SK-N-SH (cell line): ENCODE measurements around the gene FAM228B. TPM values are rescaled to one million over a fixed set of nuclear protein-coding genes. Genes with fewer than 3 reads are reported as not detected.

ENCODE experiments used
- CTCF ChIA-PET: fragments of 300-600, 350-600 bp; formaldehyde crosslinking; extraction: SDS; loops from one replicate; lab custom pipeline; 2021; lab: Yijun Ruan, JAX
- POLR2A ChIA-PET: fragments of 350-600 bp; sonication (Branson Sonifier 250); formaldehyde crosslinking; extraction: SDS; loops from one replicate; lab custom pipeline; 2020; ENCODE audit warnings: antibody characterized with exemption, inconsistent platforms; lab: Yijun Ruan, JAX
- DNase-seq: peaks from one replicate; pipeline ENCODE4 v3.0.0; 2012
- H2AFZ ChIP-seq: fragments of 200-600 bp; sonication (generic); 2 replicates; pipeline ENCODE4 v1.8.1; 2016; ENCODE audit warnings: antibody characterized with exemption, mild to moderate bottlenecking, low read depth
- H3F3A ChIP-seq: fragments of 200-600 bp; sonication (generic); replicated peaks from 2 replicates; pipeline ENCODE3; 2016; ENCODE audit warnings: antibody characterized with exemption, mild to moderate bottlenecking; ENCODE audit not compliant: insufficient read depth
- H3K27ac ChIP-seq, 2 experiments: fragments of 200-500 bp in 1 of 2; fragments of 200-600 bp in 1 of 2; sonication (Bioruptor generic) in 1 of 2; sonication (generic), shearing (Covaris generic) in 1 of 2; 2 replicates each; pipeline versions ENCODE4 v1.5.1 to v1.6.1; 2014 to 2016; ENCODE audit warnings: low read depth in 2 of 2, inconsistent platforms in 1 of 2, low read length in 1 of 2, mild to moderate bottlenecking in 1 of 2, mixed read lengths in 1 of 2
- H3K27me3 ChIP-seq: fragments of 200-600 bp; sonication (generic), shearing (Covaris generic); 2 replicates; pipeline ENCODE4 v1.6.1; 2016; ENCODE audit warnings: mixed run types; ENCODE audit not compliant: insufficient read depth
- H3K36me3 ChIP-seq, 2 experiments: fragments of 200-500 bp in 1 of 2; fragments of 200-600 bp in 1 of 2; sonication (Bioruptor generic) in 1 of 2; sonication (generic) in 1 of 2; replicated peaks in 1 of 2; 2 replicates each; pipeline versions ENCODE3 to v1.5.1; 2014 to 2016; ENCODE audit warnings: low read length in 1 of 2, mild to moderate bottlenecking in 1 of 2; ENCODE audit not compliant: insufficient read depth in 2 of 2, control insufficient read depth in 1 of 2
- H3K4me1 ChIP-seq, 2 experiments: fragments of 200-500 bp in 1 of 2; fragments of 200-600 bp in 1 of 2; sonication (Bioruptor generic) in 1 of 2; sonication (generic), shearing (Covaris generic) in 1 of 2; 2 replicates each; pipeline versions ENCODE4 v1.5.1 to v1.6.1; 2014 to 2016; ENCODE audit warnings: low read depth in 1 of 2, low read length in 1 of 2, mixed run types in 1 of 2; ENCODE audit not compliant: insufficient read depth in 2 of 2, control insufficient read depth in 1 of 2
- H3K4me2 ChIP-seq: fragments of 200-600 bp; sonication (generic), shearing (Covaris generic); 2 replicates; pipeline ENCODE4 v1.6.1; 2017; ENCODE audit warnings: mixed run types
- H3K4me3 ChIP-seq, 2 experiments: fragments of 200-500 bp in 1 of 2; fragments of 200-600 bp in 1 of 2; sonication (Bioruptor generic) in 1 of 2; sonication (generic), shearing (Covaris generic) in 1 of 2; 2 replicates each; pipeline versions ENCODE4 v1.5.1 to v1.8.1; 2014 to 2016; ENCODE audit warnings: low read depth in 2 of 2, inconsistent platforms in 1 of 2, low read length in 1 of 2, mild to moderate bottlenecking in 1 of 2, mixed read lengths in 1 of 2, moderate library complexity in 1 of 2
- H3K79me2 ChIP-seq: fragments of 200-600 bp; sonication (generic); 2 replicates; pipeline ENCODE4 v1.8.1; 2017; ENCODE audit warnings: mild to moderate bottlenecking; ENCODE audit not compliant: insufficient read depth
- H3K9ac ChIP-seq: fragments of 200-600 bp; sonication (generic); 2 replicates; pipeline ENCODE4 v1.6.1; 2017; ENCODE audit warnings: mixed run types
- H3K9me2 ChIP-seq: fragments of 200-600 bp; sonication (generic); 2 replicates; pipeline ENCODE4 v1.6.1; 2017; ENCODE audit warnings: mixed run types
- H3K9me3 ChIP-seq: fragments of 200-600 bp; sonication (generic); 2 replicates; pipeline ENCODE4 v1.6.1; 2017; ENCODE audit warnings: mixed run types, mild to moderate bottlenecking, moderate library complexity
- H4K20me1 ChIP-seq: fragments of 200-600 bp; sonication (generic); 2 replicates; pipeline ENCODE4 v1.6.1; 2017; ENCODE audit warnings: mild to moderate bottlenecking, mixed run types; ENCODE audit not compliant: insufficient read depth
- CHD2 ChIP-seq: fragments of 150-350 bp; IDR thresholded peaks from 2 replicates; pipeline ENCODE4 v1.6.1; 2018; ENCODE audit warnings: low read length; ENCODE audit not compliant: partially characterized antibody
- FOSL2 ChIP-seq: IDR thresholded peaks from 2 replicates; pipeline ENCODE4 v1.4.0; 2012; ENCODE audit warnings: low read depth, mild to moderate bottlenecking, moderate library complexity, borderline replicate concordance
- FOXJ3 ChIP-seq: sonication (generic); formaldehyde crosslinking; IDR thresholded peaks from 2 replicates; pipeline ENCODE4 v1.5.1; 2020; ENCODE audit warnings: mild to moderate bottlenecking, missing genetic modification reagents
- FOXM1 ChIP-seq: IDR thresholded peaks from 2 replicates; pipeline ENCODE4 v1.4.0; 2012; ENCODE audit warnings: low read depth, mild to moderate bottlenecking
- GATA2 ChIP-seq: sonication (generic); formaldehyde crosslinking; IDR thresholded peaks from 2 replicates; pipeline ENCODE4 v1.5.0; 2020; ENCODE audit warnings: mild to moderate bottlenecking, missing genetic modification reagents
- JUND ChIP-seq: IDR thresholded peaks from 2 replicates; pipeline ENCODE4 v1.4.0; 2012
- MXI1 ChIP-seq: IDR thresholded peaks from 2 replicates; pipeline ENCODE4 v1.6.1; 2012; ENCODE audit warnings: mild to moderate bottlenecking, low read depth, low read length, improper control_type of control experiment
- NFIC ChIP-seq: IDR thresholded peaks from 2 replicates; pipeline ENCODE4 v1.4.0; 2012; ENCODE audit warnings: borderline replicate concordance
- NRF1 ChIP-seq: IDR thresholded peaks from 2 replicates; pipeline ENCODE4 v1.6.1; 2012; ENCODE audit warnings: low read depth, mild to moderate bottlenecking, low read length
- POLR2AphosphoS5 ChIP-seq: IDR thresholded peaks from 2 replicates; pipeline ENCODE4 v1.6.1; 2012; ENCODE audit warnings: low read depth, low read length
- RCOR1 ChIP-seq: fragments of 150-350 bp; IDR thresholded peaks from 2 replicates; pipeline ENCODE4 v1.6.1; 2017; ENCODE audit warnings: antibody characterized with exemption, low read length
- RFX5 ChIP-seq: IDR thresholded peaks from 2 replicates; pipeline ENCODE4 v1.6.1; 2012; ENCODE audit warnings: mild to moderate bottlenecking, improper control_type of control experiment, low read length
- SIN3A ChIP-seq: IDR thresholded peaks from 2 replicates; pipeline ENCODE4 v1.6.1; 2012; ENCODE audit warnings: low read depth, mild to moderate bottlenecking, low read length, moderate library complexity, borderline replicate concordance
- TEAD4 ChIP-seq: IDR thresholded peaks from 2 replicates; pipeline ENCODE4 v1.4.0; 2012; ENCODE audit warnings: mild to moderate bottlenecking, borderline replicate concordance; ENCODE audit not compliant: insufficient read depth
- YY1 ChIP-seq: IDR thresholded peaks from 2 replicates; pipeline ENCODE4 v1.4.0; 2012; ENCODE audit warnings: low read depth, mild to moderate bottlenecking
- WGBS: methylation state at CpG from one replicate; pipeline ENCODE4 v1.1.6; 2017; ENCODE audit warnings: low lambda C conversion rate; 5-methylcytosine and 5-hydroxymethylcytosine counted together
- polyA plus RNA-seq, 3 experiments: library from polyadenylated mRNA; depleted of rRNA; stranded (reverse); fragments of >200 nt; gene quantifications; 2 replicates each; pipeline ENCODE4 v1.2.3, GENCODE V29; 2012
- TF ChIP-seq, protein P1 (sequence below): fragments of 200-600 bp; sonication (generic); IDR thresholded peaks from 2 replicates; pipeline ENCODE4 v1.6.1; 2017; ENCODE audit warnings: antibody characterized with exemption, mild to moderate bottlenecking, moderate library complexity
- TF ChIP-seq, protein P2 (sequence below): IDR thresholded peaks from 2 replicates; pipeline ENCODE4 v1.4.0; 2012; ENCODE audit warnings: low read depth, borderline replicate concordance
- TF ChIP-seq, protein P3 (sequence below): IDR thresholded peaks from 2 replicates; pipeline ENCODE4 v1.6.1; 2012; ENCODE audit warnings: mild to moderate bottlenecking, low read depth, low read length, moderate library complexity
- TF ChIP-seq, protein P4 (sequence below): IDR thresholded peaks from 2 replicates; pipeline ENCODE4; 2012

FAM228B gene
- polyA plus RNA-seq, 1 of the 3 experiments (the other 2 are of a cell fraction): 5.3 TPM

DNA sequence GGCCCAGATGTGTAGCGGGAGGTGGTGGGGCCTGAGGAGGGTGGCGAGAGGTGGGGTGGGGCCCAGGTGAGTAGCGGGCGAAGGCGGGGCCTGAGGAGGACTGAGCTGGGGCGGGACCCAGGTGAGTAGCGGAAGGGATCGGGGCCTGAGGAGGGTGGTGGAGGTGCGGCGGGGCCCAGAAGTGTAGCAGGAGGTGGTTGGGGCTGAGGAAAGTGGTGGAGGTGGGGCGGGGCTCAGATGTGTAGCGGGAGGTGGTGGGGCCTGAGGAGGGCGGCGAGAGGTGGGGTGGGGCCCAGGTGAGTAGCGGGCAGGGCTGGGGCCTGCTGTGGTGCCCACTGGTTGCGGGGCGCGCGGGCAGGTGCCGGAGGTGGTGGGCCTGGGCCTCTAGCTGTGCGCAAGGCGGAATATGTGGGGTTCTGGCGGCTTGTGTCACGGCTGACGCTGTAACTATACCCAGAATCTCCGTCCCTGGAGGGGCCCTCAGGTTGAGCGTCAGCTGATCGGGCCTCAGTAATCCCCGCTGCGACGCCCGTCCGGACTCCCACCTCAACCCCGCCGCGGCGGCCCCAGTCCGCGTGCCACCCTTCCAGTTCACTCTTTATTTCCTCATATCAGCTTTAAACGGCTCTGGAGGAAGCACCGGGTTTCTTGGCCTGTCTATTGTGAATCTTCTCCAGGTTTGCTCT lies 46.3 kb upstream of the FAM228B start:
- H3K4me3 ChIP-seq: peak overlapping the region; percentile 82
- WGBS: 21% methylated on average over 32 of the region's 41 CpGs
- peaks cover 7% of the 10 kb centered on the region in 2 experiments; a peak in 2 of 4 replicates for H3K4me1 ChIP-seq
- H3K9me2 ChIP-seq: no peaks in the 10 kb centered on the region
- POLR2A ChIA-PET: interaction anchor here (0.7 to 2.0 kb wide), 13 partner anchors 8 to 284 kb away, joined by 3 to 25 read pairs (median 5); partner anchors contain the start of genes ATAD2B, FKBP1B, ITSN2 and PFN4
- no peaks in the 10 kb centered on the region for H3K27me3 ChIP-seq
- H2AFZ ChIP-seq: 0 out of 2 replicates have a peak overlapping the region, but pooled peaks have one; percentile 4
- peak overlapping the region; percentile 76 for H3K9ac ChIP-seq
- peaks cover 38 to 45% of the 10 kb centered on the region in 2 experiments for H3K36me3 ChIP-seq
- TF ChIP-seq SIN3A (peak; percentile 29; the same call in 1 of the 2 replicates), POLR2AphosphoS5 (peak; percentile 17; the same call in 1 of the 2 replicates), RCOR1 (no peak), FOSL2 (no peak), MXI1 (no peak)
- DNase-seq: peak; percentile 49
- H3K9me3 ChIP-seq: no peaks in the 10 kb centered on the region
- H3K4me2 ChIP-seq: peak overlapping the region; percentile 85
- peaks cover 27% of the 10 kb centered on the region for H3F3A ChIP-seq
- CTCF ChIA-PET: interaction anchor here (0.6 to 5.6 kb wide), 8 partner anchors 8 to 751 kb away, joined by 3 to 34 read pairs (median 4); partner anchors contain the start of genes ATAD2B, FKBP1B and TP53I3
- H4K20me1 ChIP-seq: no peaks in the 10 kb centered on the region
- H3K27ac ChIP-seq: peak overlapping the region; percentile 3 to 19; a peak in 3 of 4 replicates
- peaks cover 41% of the 10 kb centered on the region for H3K79me2 ChIP-seq

DNA sequence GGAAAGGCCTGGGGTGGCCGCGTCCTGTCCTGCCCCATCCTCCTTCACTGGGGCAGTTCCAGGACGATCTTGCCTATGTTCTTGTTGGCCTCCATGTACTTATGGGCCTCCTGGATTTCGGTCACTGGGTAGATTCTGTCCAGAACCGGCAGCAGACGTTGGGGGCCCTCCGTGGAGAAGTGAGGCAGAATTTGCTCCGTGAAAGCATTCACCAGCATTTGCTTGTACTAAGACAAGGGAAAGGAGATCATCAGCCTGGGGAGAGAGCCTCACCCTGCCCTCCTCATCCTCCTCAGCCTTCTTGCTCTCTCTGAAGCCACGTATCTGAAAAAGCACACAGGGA lies 45.8 kb upstream of the FAM228B start:
- H3K79me2 ChIP-seq: peaks cover 38% of the 10 kb centered on the region
- no peaks in the 10 kb centered on the region for H3K27me3 ChIP-seq
- no peaks in the 10 kb centered on the region for H3K9me2 ChIP-seq
- H3K4me1 ChIP-seq: peaks cover 7% of the 10 kb centered on the region in 2 experiments; a peak in 2 of 4 replicates
- H3K4me2 ChIP-seq: peak overlapping the region; percentile 85
- no peak for DNase-seq
- H2AFZ ChIP-seq: 0 out of 2 replicates have a peak overlapping the region, but pooled peaks have one; percentile 4
- H3K36me3 ChIP-seq: peaks cover 40 to 45% of the 10 kb centered on the region in 2 experiments
- H3K9me3 ChIP-seq: no peaks in the 10 kb centered on the region
- 49% methylated on average over 9 of the region's 9 CpGs for WGBS
- H4K20me1 ChIP-seq: no peaks in the 10 kb centered on the region
- H3K27ac ChIP-seq: peak overlapping the region; percentile 3 to 19; a peak in 3 of 4 replicates
- ChIA-PET POLR2A (interaction anchor here (1.6 to 2.0 kb wide), 3 partner anchors 30 to 151 kb away, joined by 5 to 25 read pairs (median 16); partner anchors contain the start of genes ATAD2B, UBXN2A and WDCP), CTCF (interaction anchor here (1.2 to 5.6 kb wide), 4 partner anchors 17 to 305 kb away, joined by 3 to 34 read pairs (median 6); partner anchors contain the start of genes ATAD2B and FKBP1B)
- peak overlapping the region; percentile 76 for H3K9ac ChIP-seq
- H3K4me3 ChIP-seq: peak overlapping the region; percentile 82
- H3F3A ChIP-seq: peaks cover 30% of the 10 kb centered on the region
- TF ChIP-seq RFX5: no peak
- no peak for TF ChIP-seq NFIC
- no peak for TF ChIP-seq FOXJ3 (CRISPR knock-in tag)
- TF ChIP-seq, protein P1, sequence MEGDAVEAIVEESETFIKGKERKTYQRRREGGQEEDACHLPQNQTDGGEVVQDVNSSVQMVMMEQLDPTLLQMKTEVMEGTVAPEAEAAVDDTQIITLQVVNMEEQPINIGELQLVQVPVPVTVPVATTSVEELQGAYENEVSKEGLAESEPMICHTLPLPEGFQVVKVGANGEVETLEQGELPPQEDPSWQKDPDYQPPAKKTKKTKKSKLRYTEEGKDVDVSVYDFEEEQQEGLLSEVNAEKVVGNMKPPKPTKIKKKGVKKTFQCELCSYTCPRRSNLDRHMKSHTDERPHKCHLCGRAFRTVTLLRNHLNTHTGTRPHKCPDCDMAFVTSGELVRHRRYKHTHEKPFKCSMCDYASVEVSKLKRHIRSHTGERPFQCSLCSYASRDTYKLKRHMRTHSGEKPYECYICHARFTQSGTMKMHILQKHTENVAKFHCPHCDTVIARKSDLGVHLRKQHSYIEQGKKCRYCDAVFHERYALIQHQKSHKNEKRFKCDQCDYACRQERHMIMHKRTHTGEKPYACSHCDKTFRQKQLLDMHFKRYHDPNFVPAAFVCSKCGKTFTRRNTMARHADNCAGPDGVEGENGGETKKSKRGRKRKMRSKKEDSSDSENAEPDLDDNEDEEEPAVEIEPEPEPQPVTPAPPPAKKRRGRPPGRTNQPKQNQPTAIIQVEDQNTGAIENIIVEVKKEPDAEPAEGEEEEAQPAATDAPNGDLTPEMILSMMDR: no peak
- TF ChIP-seq CHD2: no peak
- no peak for TF ChIP-seq RCOR1
- TF ChIP-seq, protein P2, sequence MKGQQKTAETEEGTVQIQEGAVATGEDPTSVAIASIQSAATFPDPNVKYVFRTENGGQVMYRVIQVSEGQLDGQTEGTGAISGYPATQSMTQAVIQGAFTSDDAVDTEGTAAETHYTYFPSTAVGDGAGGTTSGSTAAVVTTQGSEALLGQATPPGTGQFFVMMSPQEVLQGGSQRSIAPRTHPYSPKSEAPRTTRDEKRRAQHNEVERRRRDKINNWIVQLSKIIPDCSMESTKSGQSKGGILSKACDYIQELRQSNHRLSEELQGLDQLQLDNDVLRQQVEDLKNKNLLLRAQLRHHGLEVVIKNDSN: no peak
- no peak for TF ChIP-seq YY1
- TF ChIP-seq TEAD4: no peak
- no peak for TF ChIP-seq JUND
- no peak for TF ChIP-seq NRF1
- TF ChIP-seq, protein P3, sequence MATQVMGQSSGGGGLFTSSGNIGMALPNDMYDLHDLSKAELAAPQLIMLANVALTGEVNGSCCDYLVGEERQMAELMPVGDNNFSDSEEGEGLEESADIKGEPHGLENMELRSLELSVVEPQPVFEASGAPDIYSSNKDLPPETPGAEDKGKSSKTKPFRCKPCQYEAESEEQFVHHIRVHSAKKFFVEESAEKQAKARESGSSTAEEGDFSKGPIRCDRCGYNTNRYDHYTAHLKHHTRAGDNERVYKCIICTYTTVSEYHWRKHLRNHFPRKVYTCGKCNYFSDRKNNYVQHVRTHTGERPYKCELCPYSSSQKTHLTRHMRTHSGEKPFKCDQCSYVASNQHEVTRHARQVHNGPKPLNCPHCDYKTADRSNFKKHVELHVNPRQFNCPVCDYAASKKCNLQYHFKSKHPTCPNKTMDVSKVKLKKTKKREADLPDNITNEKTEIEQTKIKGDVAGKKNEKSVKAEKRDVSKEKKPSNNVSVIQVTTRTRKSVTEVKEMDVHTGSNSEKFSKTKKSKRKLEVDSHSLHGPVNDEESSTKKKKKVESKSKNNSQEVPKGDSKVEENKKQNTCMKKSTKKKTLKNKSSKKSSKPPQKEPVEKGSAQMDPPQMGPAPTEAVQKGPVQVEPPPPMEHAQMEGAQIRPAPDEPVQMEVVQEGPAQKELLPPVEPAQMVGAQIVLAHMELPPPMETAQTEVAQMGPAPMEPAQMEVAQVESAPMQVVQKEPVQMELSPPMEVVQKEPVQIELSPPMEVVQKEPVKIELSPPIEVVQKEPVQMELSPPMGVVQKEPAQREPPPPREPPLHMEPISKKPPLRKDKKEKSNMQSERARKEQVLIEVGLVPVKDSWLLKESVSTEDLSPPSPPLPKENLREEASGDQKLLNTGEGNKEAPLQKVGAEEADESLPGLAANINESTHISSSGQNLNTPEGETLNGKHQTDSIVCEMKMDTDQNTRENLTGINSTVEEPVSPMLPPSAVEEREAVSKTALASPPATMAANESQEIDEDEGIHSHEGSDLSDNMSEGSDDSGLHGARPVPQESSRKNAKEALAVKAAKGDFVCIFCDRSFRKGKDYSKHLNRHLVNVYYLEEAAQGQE: no peak
- no peak for TF ChIP-seq FOXM1
- no peak for TF ChIP-seq GATA2 (CRISPR knock-in tag)
- TF ChIP-seq, protein P4, sequence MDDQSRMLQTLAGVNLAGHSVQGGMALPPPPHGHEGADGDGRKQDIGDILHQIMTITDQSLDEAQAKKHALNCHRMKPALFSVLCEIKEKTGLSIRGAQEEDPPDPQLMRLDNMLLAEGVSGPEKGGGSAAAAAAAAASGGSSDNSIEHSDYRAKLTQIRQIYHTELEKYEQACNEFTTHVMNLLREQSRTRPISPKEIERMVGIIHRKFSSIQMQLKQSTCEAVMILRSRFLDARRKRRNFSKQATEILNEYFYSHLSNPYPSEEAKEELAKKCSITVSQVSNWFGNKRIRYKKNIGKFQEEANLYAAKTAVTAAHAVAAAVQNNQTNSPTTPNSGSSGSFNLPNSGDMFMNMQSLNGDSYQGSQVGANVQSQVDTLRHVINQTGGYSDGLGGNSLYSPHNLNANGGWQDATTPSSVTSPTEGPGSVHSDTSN: no peak
